ENCODE results near the gene NHERF1.

DNA sequence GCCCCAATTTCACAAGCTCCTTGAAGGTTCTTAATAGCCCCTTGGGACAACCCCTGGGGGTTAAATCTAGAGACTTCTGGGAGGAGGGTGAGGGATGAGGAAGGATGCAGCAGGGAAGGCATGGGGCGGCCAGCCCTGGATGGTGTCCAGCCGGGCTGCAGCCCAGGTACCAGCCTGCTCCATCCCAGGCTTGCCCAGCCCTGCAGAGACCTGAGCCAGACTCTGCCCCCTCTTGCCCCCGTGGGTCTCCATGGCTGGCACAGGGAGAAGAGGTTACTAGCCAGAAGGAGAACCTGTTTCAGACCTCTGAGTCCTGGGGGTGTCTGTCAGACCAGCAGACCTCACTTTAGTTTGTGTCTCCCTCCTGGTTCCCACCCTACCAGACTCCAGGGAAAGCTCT is 8.5 kb downstream of the NHERF1 start:
- TF ChIP-seq, protein P1, sequence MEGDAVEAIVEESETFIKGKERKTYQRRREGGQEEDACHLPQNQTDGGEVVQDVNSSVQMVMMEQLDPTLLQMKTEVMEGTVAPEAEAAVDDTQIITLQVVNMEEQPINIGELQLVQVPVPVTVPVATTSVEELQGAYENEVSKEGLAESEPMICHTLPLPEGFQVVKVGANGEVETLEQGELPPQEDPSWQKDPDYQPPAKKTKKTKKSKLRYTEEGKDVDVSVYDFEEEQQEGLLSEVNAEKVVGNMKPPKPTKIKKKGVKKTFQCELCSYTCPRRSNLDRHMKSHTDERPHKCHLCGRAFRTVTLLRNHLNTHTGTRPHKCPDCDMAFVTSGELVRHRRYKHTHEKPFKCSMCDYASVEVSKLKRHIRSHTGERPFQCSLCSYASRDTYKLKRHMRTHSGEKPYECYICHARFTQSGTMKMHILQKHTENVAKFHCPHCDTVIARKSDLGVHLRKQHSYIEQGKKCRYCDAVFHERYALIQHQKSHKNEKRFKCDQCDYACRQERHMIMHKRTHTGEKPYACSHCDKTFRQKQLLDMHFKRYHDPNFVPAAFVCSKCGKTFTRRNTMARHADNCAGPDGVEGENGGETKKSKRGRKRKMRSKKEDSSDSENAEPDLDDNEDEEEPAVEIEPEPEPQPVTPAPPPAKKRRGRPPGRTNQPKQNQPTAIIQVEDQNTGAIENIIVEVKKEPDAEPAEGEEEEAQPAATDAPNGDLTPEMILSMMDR (conservative IDR thresholded peaks at IDR 0.05; ENCODE audit: low read depth, low read length): no peak
- no peak for TF ChIP-seq EZH2 (IDR thresholded peaks at IDR 0.05; ENCODE audit: low read length, unreplicated experiment)
